Panc1 (cell line): ENCODE results near the gene PRRC1.

ENCODE experiments used
- CTCF ChIP-seq: fragments of 450-650 bp; IDR thresholded peaks from 2 replicates; pipeline ENCODE4 v1.5.1; 2017; ENCODE audit warnings: mild to moderate bottlenecking
- REST ChIP-seq, 2 experiments: IDR thresholded peaks; 2 replicates each; pipeline ENCODE4 v1.6.1; 2011 to 2012; ENCODE audit warnings: low read depth in 2 of 2, control low read depth in 1 of 2, low read length in 1 of 2, mild to moderate bottlenecking in 1 of 2, moderate library complexity in 1 of 2; ENCODE audit not compliant: insufficient read depth in 1 of 2

- TF ChIP-seq CTCF (no peak), REST (IDR thresholded peaks at IDR 0.05; ENCODE audit: insufficient read depth in 1 of 2, low read depth in 2 of 2, low read length in 1 of 2) (no peak)
These were observed 50.7 kb downstream of the PRRC1 start for GRCh38 chr5:127568166-127568565.
